ENCODE results near the gene KLF16.

KLF16 gene

DNA sequence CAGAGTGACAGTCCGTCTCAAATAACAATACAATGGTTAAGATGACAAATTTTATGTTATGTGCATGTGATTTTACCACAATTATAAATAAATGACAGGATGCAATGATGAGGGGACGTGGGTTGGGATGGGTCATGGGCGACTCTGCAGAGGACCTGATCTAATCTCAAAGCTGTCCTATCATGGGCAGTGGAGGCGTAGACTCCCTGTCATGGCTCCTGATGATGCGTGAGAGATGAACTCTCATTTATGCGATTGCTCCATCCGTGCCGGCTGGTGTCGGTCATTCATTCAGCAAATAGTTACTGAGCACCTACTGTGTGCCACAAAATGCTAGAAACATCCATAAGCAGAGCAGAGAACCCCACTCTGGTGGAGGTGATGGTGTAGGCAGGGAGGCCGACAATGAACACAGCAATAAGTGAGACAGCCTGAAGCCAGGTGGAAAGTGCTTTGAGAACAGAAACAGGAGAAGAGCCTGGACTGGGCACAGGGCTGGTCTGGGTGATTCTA lies 13.4 kb downstream of the KLF16 start:
- TF ChIP-seq, protein P1, sequence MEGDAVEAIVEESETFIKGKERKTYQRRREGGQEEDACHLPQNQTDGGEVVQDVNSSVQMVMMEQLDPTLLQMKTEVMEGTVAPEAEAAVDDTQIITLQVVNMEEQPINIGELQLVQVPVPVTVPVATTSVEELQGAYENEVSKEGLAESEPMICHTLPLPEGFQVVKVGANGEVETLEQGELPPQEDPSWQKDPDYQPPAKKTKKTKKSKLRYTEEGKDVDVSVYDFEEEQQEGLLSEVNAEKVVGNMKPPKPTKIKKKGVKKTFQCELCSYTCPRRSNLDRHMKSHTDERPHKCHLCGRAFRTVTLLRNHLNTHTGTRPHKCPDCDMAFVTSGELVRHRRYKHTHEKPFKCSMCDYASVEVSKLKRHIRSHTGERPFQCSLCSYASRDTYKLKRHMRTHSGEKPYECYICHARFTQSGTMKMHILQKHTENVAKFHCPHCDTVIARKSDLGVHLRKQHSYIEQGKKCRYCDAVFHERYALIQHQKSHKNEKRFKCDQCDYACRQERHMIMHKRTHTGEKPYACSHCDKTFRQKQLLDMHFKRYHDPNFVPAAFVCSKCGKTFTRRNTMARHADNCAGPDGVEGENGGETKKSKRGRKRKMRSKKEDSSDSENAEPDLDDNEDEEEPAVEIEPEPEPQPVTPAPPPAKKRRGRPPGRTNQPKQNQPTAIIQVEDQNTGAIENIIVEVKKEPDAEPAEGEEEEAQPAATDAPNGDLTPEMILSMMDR (IDR thresholded peaks at IDR 0.05; ENCODE audit: low read depth, low read length, missing control alignments) = no peak
- in situ Hi-C loops (cut with HindIII; ENCODE audit: low sequenced_read_pairs) = no loop called here
- DNase-seq (ENCODE audit: low read depth) = no peak
- no peak overlapping the region for H3K4me3 ChIP-seq (ENCODE audit: low read depth, low read length)

DNA sequence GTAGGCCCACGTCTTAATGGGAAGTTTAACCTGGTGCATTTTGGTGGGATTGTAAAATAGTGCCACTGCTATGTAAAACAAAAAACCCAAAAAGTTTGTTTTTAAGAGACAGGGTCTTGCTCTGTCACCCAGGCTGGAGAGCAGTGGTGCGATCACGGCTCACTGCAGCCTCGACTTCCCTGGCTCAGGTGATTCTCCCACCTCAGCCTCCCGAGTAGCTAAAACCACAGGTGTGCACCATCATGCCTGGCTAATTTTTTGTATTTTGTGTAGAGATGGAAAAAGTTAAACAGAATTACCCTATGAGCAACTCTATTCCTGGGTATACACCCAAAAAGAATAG lies 14.3 kb downstream of the KLF16 start:
- DNase-seq (ENCODE audit: low read depth) = no peak

DNA sequence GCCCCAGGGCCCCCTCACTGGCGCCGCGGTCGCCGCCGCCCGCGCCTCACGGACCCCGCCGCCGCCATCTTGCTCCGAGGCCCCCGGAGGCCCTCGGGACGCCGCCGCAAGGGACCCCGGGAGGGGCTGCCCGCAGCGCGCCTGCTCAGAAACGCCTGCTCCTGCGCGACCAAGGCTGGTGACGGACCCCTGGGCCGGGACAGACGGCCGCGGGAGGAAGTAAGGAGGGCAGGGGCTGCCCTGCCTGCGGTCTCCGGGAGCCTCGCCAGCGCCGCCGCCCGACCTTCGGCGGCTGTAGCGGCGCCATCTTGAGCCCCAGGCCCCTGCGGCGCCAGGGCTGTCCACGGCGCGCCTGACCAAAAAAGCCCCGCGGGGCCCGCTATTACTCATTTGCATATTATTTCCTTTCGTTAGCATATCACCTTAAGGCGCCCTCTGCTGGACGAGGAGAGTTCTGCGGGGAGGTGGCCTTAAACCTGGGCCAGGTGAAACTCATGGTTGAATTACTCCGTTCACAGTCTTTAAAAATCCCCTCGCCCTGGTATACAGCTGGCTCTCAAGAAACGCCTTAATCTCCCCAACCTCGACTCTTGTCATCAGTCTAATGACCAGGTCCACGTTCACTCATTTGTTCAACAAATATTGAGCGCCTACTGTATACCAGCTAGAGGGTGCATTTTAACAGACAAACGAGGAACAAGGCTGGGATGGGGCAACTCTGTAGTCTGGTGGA lies 14.8 kb downstream of the KLF16 start, which contains the start of gene REXO1:
Gene REXO1 (minus strand): TSS at position 85 of the 733 bp plus-strand sequence. CDS start 125 bp downstream, outside the sequence.
- TF ChIP-seq, protein P1 (IDR thresholded peaks at IDR 0.05; ENCODE audit: low read depth, low read length, missing control alignments) = peak; percentile 95
- peak within 1 kb of the TSS; percentile 90 for H3K4me3 ChIP-seq (ENCODE audit: low read depth, low read length)
- DNase-seq (ENCODE audit: low read depth) = peak; percentile 78
- in situ Hi-C loops (cut with HindIII; ENCODE audit: low sequenced_read_pairs) = no loop called here

More for the DNA sequence above, 14.3 kb downstream of the KLF16 start:
- no peak overlapping the region for H3K4me3 ChIP-seq (ENCODE audit: low read depth, low read length)
- in situ Hi-C loops (cut with HindIII; ENCODE audit: low sequenced_read_pairs) = no loop called here
- TF ChIP-seq, protein P1 (IDR thresholded peaks at IDR 0.05; ENCODE audit: low read depth, low read length, missing control alignments) = no peak

DNA sequence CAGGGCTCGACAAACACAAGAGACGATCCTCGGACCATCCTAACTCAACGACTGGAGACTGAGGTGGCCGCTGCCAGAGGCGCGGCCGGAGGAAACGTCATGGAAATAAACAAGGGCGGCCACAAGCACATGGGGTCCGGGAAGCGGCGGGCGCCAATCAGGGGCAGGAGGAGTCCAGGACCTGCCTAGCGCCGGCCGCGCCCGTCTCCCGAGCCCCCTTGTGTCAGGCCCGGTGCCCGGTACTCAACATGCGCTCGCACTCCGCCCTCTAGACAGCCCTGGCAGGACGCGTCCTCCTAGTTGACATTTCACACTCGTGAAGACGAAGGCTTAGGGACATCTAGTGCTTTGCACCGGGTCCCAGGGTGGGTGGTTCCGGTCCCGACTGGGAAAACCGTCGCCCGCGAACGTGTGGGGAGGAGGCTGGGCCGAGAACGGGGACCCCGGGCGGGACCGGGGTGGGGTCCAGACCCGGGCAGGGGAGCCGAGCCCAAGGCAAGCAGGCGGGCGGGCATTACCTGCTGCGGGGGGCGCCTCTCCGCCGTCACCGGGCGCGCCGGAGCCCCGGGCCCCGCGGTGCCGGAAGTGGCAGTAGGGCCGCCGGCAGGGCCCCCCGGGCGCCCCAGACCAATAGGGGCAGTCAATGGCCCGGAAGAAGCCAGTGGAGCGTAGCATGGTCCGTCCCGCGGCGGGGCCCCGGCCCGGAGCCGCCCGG lies 15.5 kb downstream of the KLF16 start:
- DNase-seq (ENCODE audit: low read depth) = no peak
- TF ChIP-seq, protein P1 (IDR thresholded peaks at IDR 0.05; ENCODE audit: low read depth, low read length, missing control alignments) = no peak
- in situ Hi-C loops (cut with HindIII; ENCODE audit: low sequenced_read_pairs) = no loop called here
- H3K4me3 ChIP-seq (ENCODE audit: low read depth, low read length) = peak overlapping the region; percentile 90

DNA sequence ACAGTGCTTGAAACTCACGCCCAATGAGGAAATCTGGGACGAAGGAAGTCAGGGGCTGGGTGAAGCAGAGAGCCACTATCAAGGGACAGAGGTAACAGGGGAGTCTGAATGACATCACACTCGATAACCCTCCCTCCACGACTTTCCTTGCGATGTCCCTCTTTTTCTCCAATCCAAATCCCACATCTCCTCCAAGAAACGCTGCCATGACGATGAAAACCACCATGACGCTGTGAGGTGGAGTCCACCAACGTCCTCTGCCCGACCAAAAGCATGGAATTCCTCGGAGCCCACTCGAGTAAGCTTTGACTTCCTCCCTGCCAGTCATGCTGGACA lies 16.1 kb downstream of the KLF16 start:
- in situ Hi-C loops (cut with HindIII; ENCODE audit: low sequenced_read_pairs) = no loop called here

DNA sequence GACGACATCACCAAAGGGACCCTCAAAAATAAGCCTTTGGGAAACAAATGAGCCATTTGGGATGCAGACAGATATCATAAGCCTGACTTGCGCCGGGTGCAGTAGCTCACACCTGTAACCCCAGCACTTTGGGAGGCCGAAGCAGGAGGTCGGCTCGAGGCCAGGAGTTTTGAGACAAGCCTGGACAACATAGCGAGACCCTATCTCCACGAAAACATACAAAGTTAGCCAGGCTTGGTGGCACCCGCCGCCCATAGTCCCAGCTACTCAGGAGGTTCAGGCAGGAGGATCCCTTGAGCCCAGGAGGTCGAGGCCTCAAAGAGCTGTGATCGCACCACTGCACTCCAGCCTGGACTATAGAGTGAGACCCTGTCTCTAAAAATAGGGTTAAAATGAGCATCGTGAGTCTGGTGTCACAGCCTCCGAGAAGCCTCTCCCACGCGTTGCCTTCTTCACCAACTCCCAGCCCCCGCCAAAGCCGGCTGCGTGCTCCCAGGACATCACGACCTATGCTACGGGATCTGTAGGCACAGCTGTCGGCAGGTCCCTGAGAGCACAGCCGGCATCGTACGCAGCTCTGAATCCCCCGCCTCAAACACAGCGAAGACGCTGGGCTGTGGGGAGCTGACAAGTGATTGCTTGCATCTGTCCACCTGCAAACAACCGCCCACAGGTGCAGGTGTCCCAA lies 16.7 kb downstream of the KLF16 start:
- TF ChIP-seq, protein P1 (IDR thresholded peaks at IDR 0.05; ENCODE audit: low read depth, low read length, missing control alignments) = no peak
- in situ Hi-C loops (cut with HindIII; ENCODE audit: low sequenced_read_pairs) = no loop called here
- DNase-seq (ENCODE audit: low read depth) = no peak
- peak overlapping the region; percentile 90 for H3K4me3 ChIP-seq (ENCODE audit: low read depth, low read length)

More for the DNA sequence above, 16.1 kb downstream of the KLF16 start:
- no peak for DNase-seq (ENCODE audit: low read depth)
- TF ChIP-seq, protein P1 (IDR thresholded peaks at IDR 0.05; ENCODE audit: low read depth, low read length, missing control alignments) = no peak
- peak overlapping the region; percentile 90 for H3K4me3 ChIP-seq (ENCODE audit: low read depth, low read length)

Data from astrocyte of the cerebellum (primary cell).